Smooth muscle cell (in vitro differentiated cells): ENCODE results near the gene CTNNBL1. TPM values are rescaled to one million over a fixed set of nuclear protein-coding genes. Genes with fewer than 3 reads are reported as not detected.

ENCODE experiments used
- DNase-seq: peaks from one replicate; lab custom pipeline; 2025; ENCODE audit not compliant: unreplicated experiment; lab: John Stamatoyannopoulos, UW
- H2AFZ ChIP-seq: fragments of 200-600 bp; sonication (generic); 2 replicates; pipeline ENCODE4 v1.6.0; 2016; ENCODE audit warnings: antibody characterized with exemption, low read depth, mild to moderate bottlenecking
- H3F3A ChIP-seq: fragments of 200-600 bp; sonication (generic); 2 replicates; pipeline ENCODE4 v1.6.0; 2017; ENCODE audit warnings: antibody characterized with exemption, low read depth
- H3K27ac ChIP-seq: fragments of 200-600 bp; sonication (generic); 2 replicates; pipeline ENCODE4 v1.5.1; 2016; ENCODE audit warnings: low read depth, mild to moderate bottlenecking
- H3K27me3 ChIP-seq: fragments of 200-600 bp; sonication (generic); 2 replicates; pipeline ENCODE4 v1.6.1; 2016; ENCODE audit warnings: low read depth, mild to moderate bottlenecking
- H3K36me3 ChIP-seq: fragments of 200-600 bp; sonication (generic); 2 replicates; pipeline ENCODE4 v1.5.1; 2016; ENCODE audit warnings: low read depth
- H3K4me1 ChIP-seq: fragments of 200-600 bp; sonication (generic); 2 replicates; pipeline ENCODE4 v1.5.1; 2016; ENCODE audit warnings: low read depth
- H3K4me2 ChIP-seq: fragments of 200-600 bp; sonication (generic); 2 replicates; pipeline ENCODE4 v1.6.0; 2016; ENCODE audit warnings: mild to moderate bottlenecking
- H3K4me3 ChIP-seq: fragments of 200-600 bp; sonication (generic); 2 replicates; pipeline ENCODE4 v1.5.1; 2016; ENCODE audit warnings: mild to moderate bottlenecking
- H3K79me2 ChIP-seq: fragments of 200-600 bp; sonication (generic); 2 replicates; pipeline ENCODE4 v1.6.0; 2016; ENCODE audit warnings: low read depth, mild to moderate bottlenecking
- H3K9ac ChIP-seq: fragments of 200-600 bp; sonication (generic); 2 replicates; pipeline ENCODE4 v1.6.0; 2016; ENCODE audit warnings: low read depth
- H3K9me3 ChIP-seq: fragments of 200-600 bp; sonication (generic); replicated peaks from 2 replicates; pipeline ENCODE4 v1.5.1; 2016; ENCODE audit warnings: low read depth
- H4K20me1 ChIP-seq: fragments of 200-600 bp; sonication (generic); 2 replicates; pipeline ENCODE4 v1.6.0; 2016; ENCODE audit warnings: low read depth
- WGBS: methylation state at CpG from one replicate; pipeline ENCODE4 v1.1.7; 2016; ENCODE audit warnings: low lambda C conversion rate; 5-methylcytosine and 5-hydroxymethylcytosine counted together
- polyA plus RNA-seq: library from polyadenylated mRNA; unstranded; fragments of >200 nt; fragmentation: Nextera tagmentation; extraction: Ambion mirVana; gene quantifications from 2 replicates; pipeline ENCODE4 v1.2.1, GENCODE V29; 2016
- total RNA-seq: library from RNA; depleted of rRNA; stranded (reverse); fragments of >200 nt; gene quantifications from 2 replicates; pipeline ENCODE4 v1.2.3, GENCODE V29; 2014
- TF ChIP-seq, protein P1 (sequence below): fragments of 200-600 bp; sonication (generic); IDR thresholded peaks from 2 replicates; pipeline ENCODE4 v1.5.1; 2017; ENCODE audit warnings: borderline replicate concordance, mild to moderate bottlenecking, antibody characterized with exemption; ENCODE audit not compliant: insufficient read depth, poor library complexity, severe bottlenecking

Gene CTNNBL1
- total and polyA plus RNA-seq, 2 experiments from 2014 or later, result 33.3 to 63.6 TPM

DNA sequence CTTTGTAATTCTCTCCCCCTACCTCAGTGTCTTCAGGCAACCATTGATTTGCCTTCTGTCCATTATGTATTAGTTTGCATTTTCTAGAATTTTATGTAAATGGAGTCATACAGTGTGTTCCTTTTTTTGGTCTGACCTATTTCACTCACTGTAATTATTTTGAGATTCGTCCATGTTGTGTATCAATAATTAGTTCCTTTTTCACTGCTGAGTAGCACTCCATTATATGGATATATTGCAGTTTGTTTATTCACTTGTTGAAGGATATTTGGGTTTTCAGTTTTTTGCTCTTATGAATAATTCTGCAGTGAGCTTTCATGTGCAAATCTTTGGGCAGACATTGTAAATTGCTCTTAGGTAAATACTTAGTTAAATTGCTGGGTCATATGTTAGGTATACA is 97.1 kb downstream of the CTNNBL1 start:
- H3K4me3 ChIP-seq, result no peak overlapping the region
- H3K79me2 ChIP-seq, result no peaks in the 10 kb centered on the region
- peaks cover 4% of the 10 kb centered on the region for H3K9me3 ChIP-seq
- WGBS, result 98% methylated on average over 1 of the region's 1 CpG
- H4K20me1 ChIP-seq, result peaks cover 1% of the 10 kb centered on the region
- no peak overlapping the region for H3K4me2 ChIP-seq
- TF ChIP-seq, protein P1, sequence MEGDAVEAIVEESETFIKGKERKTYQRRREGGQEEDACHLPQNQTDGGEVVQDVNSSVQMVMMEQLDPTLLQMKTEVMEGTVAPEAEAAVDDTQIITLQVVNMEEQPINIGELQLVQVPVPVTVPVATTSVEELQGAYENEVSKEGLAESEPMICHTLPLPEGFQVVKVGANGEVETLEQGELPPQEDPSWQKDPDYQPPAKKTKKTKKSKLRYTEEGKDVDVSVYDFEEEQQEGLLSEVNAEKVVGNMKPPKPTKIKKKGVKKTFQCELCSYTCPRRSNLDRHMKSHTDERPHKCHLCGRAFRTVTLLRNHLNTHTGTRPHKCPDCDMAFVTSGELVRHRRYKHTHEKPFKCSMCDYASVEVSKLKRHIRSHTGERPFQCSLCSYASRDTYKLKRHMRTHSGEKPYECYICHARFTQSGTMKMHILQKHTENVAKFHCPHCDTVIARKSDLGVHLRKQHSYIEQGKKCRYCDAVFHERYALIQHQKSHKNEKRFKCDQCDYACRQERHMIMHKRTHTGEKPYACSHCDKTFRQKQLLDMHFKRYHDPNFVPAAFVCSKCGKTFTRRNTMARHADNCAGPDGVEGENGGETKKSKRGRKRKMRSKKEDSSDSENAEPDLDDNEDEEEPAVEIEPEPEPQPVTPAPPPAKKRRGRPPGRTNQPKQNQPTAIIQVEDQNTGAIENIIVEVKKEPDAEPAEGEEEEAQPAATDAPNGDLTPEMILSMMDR, result no peak
- H3K36me3 ChIP-seq, result peaks cover 6% of the 10 kb centered on the region
- H3K27ac ChIP-seq, result no peak overlapping the region
- no peak for DNase-seq
- no peak overlapping the region for H2AFZ ChIP-seq
- H3K4me1 ChIP-seq, result no peaks in the 10 kb centered on the region
- no peaks in the 10 kb centered on the region for H3K27me3 ChIP-seq
- H3K9ac ChIP-seq, result no peak overlapping the region
- H3F3A ChIP-seq, result no peaks in the 10 kb centered on the region

DNA sequence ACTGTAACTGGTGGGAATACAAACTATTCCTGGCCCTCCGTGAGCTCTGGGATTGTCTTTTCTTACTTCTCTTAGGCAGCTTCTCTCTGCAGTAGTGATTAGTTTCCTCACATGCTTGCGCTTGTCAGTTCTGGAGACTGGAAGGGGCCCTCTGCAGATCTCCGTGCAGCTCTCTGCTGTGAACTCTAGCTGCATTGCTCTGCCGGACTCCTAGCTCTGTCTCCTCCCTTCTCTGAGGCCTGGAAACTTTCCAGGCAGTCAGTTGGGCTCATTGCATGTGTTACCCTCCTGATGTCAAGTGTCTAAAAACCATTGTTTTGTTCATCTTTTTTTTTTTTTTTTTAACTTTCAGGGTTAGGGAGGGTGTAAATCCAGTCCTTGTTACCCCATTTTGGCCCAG is 102.3 kb downstream of the CTNNBL1 start:
- Histone ChIP-seq H3K4me3 (no peak overlapping the region), H3K9me3 (peaks cover 4% of the 10 kb centered on the region), H3K27ac (no peak overlapping the region), H4K20me1 (no peaks in the 10 kb centered on the region), H3K9ac (no peak overlapping the region), H3K4me2 (no peak overlapping the region), H3K36me3 (peaks cover 3% of the 10 kb centered on the region), H3K27me3 (no peaks in the 10 kb centered on the region), H3F3A (no peaks in the 10 kb centered on the region), H2AFZ (no peak overlapping the region), H3K79me2 (no peaks in the 10 kb centered on the region), H3K4me1 (no peaks in the 10 kb centered on the region)
- WGBS, result 65% methylated on average over 4 of the region's 4 CpGs
- DNase-seq, result no peak
- TF ChIP-seq, protein P1, result no peak

DNA sequence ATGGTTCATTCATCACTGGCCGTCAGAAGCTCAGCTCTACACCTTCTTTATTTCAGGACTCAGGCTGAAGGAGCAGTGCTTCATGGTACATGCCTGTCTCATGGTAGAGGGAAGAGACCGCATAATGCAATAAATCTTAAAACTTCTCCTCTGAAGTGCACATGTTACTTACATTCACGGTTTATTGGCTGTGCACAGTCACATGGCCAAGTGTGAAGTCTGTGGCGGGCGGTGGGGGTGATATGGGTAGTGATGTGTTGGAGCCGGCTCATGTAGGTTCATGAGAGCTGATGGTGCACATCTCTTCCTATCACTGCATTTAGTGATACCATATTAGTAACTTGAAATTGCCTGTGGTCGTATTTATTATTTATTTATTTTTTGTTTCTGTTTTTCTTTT is 102.9 kb downstream of the CTNNBL1 start:
- no peak overlapping the region for H2AFZ ChIP-seq
- no peak for DNase-seq
- no peaks in the 10 kb centered on the region for H3F3A ChIP-seq
- H3K9ac ChIP-seq, result no peak overlapping the region
- no peaks in the 10 kb centered on the region for H3K4me1 ChIP-seq
- H3K4me2 ChIP-seq, result no peak overlapping the region
- no peaks in the 10 kb centered on the region for H3K79me2 ChIP-seq
- no peaks in the 10 kb centered on the region for H4K20me1 ChIP-seq
- peaks cover 3% of the 10 kb centered on the region for H3K36me3 ChIP-seq
- peaks cover 4% of the 10 kb centered on the region for H3K9me3 ChIP-seq
- H3K27ac ChIP-seq, result no peak overlapping the region
- H3K27me3 ChIP-seq, result no peaks in the 10 kb centered on the region
- 84% methylated on average over 7 of the region's 7 CpGs for WGBS
- TF ChIP-seq, protein P1, result no peak
- H3K4me3 ChIP-seq, result no peak overlapping the region

DNA sequence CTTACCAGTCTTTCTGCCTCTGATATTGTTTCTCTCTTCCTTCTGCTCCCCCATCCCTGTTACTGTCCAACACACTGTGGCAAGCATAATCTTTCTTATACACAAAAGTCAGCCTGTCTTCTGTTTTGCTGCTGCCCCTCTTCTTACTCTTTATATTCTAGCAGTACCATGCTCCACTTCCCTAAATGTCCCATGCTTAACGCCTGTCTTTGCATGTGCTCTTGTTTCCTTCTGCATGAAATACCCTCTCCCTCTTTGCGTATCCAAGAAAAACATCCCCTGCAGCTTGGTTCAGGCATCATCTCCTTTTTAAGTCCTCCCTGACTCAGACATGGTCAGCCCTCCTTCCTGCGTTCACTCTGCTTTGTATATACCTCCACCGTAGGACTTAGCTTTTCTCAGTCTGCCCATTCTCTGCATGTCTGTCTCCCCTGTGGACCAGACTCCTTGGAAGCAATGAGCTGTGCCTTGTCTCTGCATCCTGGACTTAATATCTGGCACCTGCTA is 103.9 kb downstream of the CTNNBL1 start:
- H3K27ac ChIP-seq, result no peak overlapping the region
- no peaks in the 10 kb centered on the region for H4K20me1 ChIP-seq
- no peaks in the 10 kb centered on the region for H3K4me1 ChIP-seq
- no peaks in the 10 kb centered on the region for H3F3A ChIP-seq
- DNase-seq, result no peak
- no peak overlapping the region for H3K4me3 ChIP-seq
- H2AFZ ChIP-seq, result no peak overlapping the region
- H3K36me3 ChIP-seq, result no peaks in the 10 kb centered on the region
- H3K79me2 ChIP-seq, result no peaks in the 10 kb centered on the region
- no peaks in the 10 kb centered on the region for H3K27me3 ChIP-seq
- TF ChIP-seq, protein P1, result no peak
- H3K9ac ChIP-seq, result no peak overlapping the region
- peaks cover under 1% of the 10 kb centered on the region for H3K9me3 ChIP-seq
- H3K4me2 ChIP-seq, result no peak overlapping the region
- 93% methylated on average over 4 of the region's 4 CpGs for WGBS
